Ecto neural progenitor cell (in vitro differentiated cells): ENCODE measurements around the gene CTSA.
A peak's percentile ranks its signal among the peaks of the same experiment; 100 is the strongest.
"Not testable (repeated sequence)": the region's sequence is repeated elsewhere in the genome, so short reads cannot be mapped to it uniquely, and the experiment has no call there.

Source experiments
- DNase-seq: peaks from one replicate; pipeline ENCODE4 v3.0.0-alpha.2; 2018; ENCODE audit warnings: low spot score

The CTSA gene

DNA sequence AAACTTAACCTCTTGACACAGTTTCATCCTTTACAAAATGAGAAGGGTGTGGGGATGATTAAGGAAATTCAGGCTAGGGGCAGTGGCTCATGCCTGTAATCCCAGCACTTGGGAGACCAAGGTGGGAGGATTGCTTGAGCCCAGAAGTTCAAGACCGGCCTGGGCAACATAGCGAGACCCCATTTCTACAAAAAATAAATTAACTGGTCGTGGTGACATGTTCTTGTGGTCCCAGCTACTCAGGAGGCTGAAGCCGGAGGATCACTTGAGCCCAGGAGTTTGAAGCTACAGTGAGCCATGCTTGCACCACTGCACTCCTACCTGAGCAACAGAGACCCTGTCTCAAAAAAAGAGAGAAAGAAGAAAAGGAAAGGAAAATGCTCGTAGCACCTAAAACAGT lies 24.7 kb upstream of the CTSA start:
- DNase-seq, result no peak

DNA sequence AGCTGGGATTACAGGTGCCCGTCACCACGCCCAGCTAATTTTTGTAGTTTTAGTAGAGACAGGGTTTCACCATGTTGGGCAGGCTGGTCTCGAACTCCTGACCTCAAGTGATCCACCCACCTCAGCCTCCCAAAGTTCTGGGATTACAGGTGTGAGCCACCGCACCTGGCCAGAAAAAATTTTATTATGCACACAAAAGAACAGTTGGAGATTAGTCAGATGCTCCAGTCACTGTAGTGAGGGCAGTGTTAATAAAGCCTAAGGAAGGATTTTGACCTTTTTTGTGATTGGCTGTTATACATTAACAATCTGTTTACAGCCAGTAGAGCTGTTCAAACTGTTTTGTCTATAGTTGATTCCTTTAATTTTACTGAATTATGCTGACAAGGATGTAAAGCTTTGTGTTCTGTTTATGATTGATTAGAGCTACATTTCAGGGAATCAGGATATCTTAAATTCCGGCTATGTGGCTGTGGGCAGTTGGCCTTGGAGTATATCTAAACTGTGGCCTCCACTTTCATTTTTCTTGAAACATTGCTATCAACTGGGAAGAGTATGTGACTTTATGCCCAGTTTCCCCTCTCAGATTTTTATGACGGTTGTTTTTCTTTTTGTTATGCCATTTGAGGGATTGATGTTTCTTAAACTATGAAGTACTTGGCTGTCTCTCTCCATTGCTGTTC lies 23.9 kb upstream of the CTSA start:
- DNase-seq, result no peak

DNA sequence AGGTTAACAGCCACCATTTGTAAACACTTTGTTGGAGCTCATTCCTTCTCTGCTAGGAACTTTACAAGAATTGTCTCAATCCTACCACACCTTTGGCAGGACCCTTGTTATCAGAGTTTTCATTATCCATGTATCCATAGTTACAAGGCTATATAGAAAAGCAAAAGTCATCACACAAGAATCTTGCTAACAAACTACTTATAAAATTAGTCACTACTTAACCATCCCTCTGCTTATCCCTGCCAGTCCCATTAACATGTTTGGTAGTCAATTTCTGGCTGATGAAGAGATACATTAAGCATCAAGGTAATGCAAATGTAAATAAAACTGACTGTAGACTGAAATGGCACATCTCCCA lies 23.3 kb upstream of the CTSA start:
- DNase-seq, result no peak

DNA sequence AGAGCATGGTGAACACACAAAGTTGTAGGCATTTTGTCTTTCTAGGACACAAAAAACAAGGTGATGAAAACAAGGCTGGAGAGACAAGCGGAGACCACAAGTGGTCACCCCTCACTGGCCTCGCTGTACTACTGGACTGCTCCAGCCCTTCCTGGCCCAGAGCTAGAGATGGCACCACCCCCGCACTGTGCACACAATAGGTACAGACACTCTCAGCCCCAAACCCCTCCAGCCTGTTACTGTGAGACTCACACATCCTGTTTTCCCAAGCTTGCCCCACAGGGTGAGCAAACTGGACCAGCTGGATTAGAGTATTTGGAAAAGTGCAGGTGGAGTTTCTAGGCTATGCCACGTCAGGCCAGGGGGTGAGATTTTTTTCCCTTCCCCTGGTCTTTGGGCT lies 18.5 kb upstream of the CTSA start:
- DNase-seq, result no peak

DNA sequence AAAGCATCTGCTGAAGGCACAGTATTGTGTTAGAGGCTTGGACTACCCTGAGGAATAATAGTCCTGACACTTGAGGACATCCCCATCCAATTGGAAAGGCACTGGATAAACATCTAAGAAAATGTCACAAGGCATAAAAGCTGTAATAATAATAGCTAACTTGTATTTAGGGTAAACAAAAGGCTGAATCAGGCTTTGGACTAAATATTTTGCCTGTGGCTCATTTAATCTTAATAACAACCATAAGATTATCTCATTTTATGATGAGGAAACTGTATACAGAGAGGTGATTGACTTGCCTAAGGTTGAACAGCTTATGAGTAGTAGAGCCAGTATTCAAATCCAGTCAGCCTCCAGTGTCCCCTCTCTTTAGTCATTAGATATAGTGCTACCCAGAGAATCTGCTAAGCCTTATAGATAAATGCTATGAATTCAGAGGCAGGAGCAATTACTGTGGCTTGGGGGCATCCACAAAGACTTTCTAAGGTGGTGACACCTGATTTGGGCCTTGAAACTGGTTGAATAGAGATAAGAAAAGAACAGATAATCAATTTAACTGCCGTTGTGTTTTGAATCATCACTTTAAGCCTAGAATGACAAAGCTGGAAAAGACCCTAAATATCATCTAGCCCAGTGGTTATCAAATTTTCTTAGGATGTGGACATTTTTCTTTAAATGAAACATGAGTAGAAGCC lies 17.6 kb upstream of the CTSA start:
- DNase-seq, result no peak

DNA sequence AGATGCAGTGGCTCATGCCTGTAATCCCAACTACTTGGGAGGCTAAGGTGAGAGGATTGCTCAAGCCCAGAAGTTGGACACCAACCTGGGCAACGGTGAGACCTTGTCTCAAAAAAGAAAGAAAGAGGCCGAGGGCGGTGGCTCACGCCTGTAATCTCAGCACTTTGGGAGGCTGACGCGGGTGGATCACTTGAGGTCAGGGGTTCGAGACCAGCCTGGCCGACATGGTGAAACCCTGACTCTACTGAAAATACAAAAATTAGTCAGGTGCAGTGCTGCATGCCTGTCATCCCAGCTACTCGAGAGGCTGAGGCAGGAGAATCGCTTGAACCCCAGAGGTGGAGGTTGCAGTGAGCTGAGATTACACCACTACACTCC lies 17.0 kb upstream of the CTSA start:
- DNase-seq, result not testable (repeated sequence)

DNA sequence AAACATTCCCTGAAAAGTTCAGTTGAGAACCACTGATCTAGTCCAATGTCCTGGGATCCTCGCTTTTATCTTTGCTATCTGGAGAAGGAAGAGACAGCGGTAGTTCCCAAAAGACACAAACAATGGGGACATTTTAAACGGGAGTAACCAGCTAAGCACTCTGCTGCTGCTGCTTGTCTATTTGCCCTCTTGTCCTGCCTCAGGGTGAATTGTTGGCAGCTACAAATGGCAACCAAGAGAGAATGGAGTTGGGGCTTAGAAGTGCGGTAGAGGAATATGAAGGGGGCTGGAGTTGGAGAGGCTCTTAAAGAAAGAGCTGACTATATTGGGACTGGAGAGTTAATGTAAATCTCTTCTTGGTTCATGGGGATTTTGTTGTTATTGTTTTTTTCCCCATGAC lies 16.6 kb upstream of the CTSA start:
- DNase-seq, result no peak

DNA sequence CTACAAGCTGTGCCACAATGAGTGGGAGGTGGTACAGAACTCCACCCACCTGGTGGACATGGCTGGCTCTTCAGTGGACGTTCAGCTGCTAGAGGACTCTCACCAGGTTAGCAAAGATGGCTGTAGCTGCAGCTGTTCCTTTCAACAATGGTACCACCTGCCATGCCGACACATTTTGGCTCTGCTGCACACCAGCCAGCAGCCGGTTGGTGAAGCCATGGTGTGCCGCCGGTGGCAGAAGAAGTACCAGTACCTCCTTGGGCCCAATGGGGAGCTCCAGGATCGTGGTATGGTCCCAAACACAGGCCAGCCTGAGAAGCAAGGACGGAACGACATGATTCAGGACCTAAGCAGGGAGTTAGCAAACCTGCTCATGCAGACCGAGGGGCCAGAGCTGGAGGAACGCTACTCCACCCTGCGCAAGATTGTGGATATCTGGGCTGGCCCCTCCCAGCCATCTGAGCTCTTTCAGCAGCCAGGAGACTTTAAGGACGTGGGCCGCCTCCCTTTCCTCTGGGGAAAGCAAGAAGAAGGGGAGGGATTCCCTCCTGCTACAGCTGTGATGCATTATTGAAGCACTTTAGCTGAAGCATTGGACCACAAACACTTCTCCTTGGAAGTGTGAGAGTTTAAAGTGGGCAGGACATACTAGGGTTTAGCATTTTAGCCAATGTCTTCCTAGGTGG lies 12.9 kb upstream of the CTSA start:
- DNase-seq, result no peak

DNA sequence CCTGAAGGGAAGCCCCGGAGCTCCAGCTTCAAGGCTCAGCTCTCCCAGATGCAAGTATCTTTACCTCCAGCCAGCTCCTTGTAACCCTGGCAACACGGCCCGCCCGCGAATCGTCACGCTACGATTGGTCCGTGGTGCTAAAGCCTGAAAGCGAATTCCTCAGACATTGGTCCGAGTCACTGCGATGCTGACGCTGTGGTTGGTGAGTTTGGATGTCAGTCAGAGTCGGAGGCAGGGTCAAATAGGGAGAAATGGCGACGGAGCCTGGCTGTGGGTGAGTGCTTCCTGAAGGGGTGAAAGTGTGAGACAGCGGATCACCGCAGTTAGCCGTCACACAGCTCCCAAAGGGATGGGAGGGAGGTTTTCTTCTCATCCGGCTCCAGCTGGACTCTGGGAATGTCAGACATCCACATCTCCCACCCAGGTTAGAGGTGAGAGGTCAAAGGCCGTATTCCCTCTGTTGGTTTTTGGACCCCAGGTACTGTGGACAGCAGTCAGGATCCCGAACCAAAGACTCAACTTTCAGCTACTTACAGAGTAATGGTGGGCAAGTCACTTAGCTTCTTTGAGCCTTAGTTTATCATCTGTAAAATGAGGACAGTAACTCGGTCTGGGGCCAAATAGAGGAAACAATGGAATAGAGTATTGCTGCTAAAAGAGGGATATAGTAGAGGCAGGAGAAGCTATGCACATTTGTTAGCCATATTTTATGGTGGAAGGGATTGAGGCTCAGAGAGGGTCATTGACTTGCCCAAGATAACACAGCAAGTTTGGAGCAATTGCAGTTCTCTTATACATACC lies 9.9 kb upstream of the CTSA start, which contains the start of gene ZSWIM1:
Gene ZSWIM1, plus strand, starts transcription at position 240 of the 801 bp plus-strand sequence. CDS start 1,366 bp downstream, outside the sequence.
- DNase-seq, result peak; percentile 99

DNA sequence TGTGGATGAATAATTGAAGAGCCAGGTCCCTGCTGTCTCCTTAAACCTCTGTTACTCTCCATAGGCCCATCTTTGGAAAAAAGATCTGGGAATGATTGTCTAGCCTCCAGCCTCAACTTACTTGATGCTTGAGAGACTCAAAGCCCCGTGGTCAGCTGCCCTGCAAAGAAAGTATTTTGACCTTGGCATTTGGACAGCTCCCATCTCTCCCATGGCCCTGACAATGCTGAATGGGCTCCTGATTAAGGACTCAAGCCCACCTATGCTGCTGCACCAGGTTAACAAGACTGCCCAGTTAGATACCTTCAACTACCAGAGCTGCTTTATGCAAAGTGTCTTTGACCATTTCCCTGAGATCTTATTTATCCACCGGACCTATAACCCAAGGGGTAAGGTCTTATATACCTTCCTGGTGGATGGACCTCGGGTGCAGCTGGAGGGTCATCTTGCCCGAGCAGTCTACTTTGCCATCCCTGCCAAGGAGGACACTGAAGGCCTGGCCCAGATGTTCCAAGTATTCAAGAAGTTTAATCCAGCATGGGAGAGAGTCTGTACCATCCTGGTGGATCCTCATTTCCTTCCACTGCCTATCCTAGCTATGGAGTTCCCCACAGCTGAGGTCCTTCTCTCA lies 8.6 kb upstream of the CTSA start:
- DNase-seq, result no peak

DNA sequence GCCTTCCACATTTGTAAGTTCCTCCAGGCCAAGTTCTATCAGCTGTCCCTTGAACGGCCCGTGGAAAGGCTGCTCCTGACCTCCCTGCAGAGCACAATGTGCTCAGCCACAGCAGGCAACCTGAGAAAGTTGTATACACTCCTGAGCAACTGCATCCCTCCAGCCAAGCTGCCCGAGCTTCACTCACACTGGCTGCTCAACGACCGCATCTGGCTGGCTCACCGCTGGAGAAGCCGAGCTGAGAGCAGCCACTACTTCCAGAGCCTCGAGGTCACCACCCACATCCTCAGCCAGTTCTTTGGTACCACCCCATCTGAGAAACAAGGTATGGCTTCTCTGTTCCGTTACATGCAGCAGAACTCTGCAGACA lies 8.1 kb upstream of the CTSA start:
- DNase-seq, result no peak

DNA sequence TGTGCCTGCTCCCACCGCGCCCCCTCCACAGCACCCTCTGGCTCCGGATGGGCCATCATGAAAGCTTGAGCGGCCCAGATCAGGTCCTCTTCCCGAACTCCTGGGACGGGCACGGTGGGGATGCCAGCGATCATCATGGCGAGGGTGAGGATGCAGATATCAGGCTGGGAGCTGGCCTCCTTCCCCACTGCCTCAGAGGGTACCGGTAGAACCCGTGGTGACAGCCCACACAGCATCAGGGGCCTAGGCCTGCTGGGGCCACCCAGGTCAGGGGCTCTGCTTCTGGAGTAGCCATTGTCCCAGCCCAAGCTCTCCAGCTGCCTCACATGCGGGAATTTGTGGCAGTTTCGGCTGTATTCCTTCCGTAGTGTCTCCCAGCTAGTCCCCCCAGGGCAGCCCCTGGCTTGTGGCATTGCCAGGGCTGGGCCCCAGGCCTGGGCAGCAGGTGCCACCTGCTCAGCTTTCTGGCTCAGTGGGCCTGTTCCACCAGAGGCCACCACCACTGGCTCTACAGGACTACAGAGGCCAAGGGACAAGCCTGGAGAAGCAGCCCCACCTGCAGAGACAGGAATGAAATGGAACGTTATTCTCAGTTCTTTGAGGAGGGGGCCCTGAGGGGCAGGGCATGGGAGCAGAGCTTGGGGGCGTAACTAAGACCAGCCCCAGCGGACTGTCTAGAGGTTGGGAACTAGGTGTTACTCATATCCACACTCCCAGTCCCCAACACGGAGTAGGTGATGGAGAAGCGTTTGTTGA lies 4.4 kb upstream of the CTSA start:
- DNase-seq, result no peak

DNA sequence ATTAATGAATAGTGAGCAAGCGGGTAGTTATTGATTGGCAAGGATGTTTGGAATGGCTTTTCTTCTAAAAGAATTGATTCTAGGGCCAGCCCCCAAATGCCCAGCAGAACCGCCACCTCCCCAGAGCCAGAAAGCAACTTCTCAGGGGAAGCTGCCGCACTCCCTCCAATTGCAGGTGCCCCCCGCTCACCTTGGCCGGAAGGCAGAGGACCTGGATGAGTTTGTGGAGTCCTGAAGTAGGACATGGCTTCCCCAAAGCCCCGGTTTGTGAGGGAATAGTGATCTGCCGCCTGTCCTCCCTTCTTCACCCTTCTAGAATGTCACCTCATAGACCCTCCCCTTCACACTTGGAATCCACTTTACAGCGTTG lies 3.8 kb upstream of the CTSA start, which contains the start of gene SPATA25:
Gene SPATA25, minus strand, starts transcription at position 277 of the 370 bp plus-strand sequence. Its CDS starts 32 bp downstream, at position 245.
- no peak for DNase-seq

DNA sequence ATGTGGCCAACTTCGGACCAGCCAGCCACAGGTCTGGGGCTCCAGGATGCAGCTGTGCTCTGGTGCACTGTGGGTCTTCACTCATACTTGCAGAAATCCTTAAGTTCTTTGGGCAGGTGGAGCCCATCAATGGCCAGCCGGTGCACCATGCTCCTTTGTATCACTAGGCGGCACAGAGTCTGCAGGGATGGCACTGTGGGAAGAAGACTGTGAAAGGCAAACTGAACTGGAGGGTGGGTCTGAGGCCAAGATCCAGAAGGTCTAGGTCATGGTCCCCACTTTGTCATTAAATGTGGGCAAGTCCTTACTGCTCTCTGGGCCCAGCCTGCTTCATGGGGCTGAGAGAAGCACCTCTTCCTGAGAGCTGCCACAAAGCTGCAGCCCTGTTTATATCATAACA lies 2.5 kb upstream of the CTSA start:
- DNase-seq, result no peak

DNA sequence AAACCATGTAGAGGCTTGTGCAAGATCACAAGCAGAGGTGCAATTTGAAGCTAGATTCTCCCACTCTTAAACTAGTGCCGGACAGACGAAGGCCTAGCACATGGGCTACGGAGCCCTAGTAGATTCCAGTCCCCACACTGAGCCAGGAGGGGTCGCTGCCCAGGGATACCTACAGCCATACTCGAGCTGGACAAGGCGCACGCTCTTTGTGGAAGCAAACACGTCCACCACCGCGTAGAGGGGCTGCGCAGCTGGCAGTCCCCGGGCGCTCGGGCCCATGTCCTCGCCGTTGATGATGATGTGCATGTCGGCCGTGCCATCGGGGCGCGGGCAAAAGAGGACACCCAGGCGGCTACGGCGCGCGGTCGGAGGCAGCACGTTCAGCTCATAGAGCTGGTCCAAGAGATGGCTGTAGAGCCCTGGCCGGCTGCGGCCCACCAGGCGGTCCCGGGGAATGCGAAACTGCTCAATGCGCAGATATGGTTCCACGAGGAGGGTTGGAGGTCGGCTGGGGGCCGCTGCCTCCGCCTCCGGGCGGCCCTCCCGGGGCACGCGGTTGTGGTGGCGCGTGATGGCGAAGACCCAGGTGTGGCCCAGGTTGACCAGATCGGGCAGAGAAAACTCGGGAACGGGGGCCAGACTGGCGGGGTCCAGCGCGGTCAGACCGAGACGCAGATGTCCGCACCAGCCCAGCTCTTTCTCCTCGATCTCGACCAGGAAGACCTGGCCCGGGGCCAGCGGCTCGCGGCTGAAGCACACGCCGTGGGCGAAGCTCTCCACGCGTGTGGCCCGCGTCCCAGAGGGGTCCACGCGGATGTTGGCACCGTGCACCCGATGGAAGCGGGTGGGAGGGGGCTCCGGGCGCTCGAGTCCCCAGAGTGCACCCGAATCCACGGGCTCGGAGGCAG lies 804 bp upstream of the CTSA start:
- peak; percentile 91 for DNase-seq

DNA sequence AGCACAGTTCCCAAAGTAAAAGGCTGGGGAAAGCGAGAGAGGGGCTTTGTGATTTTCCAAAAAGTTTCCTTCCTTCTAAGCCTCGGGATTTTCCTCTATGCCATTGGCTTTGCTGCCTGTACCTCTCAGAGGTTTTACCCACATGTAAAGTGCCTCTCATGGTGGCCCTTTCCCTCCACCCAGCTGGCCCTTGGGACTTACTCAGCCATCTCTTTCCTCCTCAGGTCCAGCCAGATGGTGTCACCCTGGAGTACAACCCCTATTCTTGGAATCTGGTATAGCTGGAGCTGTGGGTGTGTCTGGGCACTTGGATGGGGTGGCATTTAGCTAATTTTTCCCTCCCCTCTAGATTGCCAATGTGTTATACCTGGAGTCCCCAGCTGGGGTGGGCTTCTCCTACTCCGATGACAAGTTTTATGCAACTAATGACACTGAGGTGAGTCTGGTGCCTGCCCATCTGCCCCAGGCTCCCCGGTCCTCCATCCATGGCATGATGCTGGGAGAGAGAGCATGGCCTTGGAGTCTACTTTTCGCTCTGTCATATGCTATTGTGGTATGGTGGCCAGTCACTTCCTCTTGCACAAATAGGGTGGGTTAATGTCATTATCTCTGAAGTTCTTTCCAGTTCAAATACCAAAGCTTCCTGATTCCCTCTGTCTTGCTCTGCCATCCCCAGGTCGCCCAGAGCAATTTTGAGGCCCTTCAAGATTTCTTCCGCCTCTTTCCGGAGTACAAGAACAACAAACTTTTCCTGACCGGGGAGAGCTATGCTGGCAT lies 1.1 kb downstream of the CTSA start:
- DNase-seq, result no peak

DNA sequence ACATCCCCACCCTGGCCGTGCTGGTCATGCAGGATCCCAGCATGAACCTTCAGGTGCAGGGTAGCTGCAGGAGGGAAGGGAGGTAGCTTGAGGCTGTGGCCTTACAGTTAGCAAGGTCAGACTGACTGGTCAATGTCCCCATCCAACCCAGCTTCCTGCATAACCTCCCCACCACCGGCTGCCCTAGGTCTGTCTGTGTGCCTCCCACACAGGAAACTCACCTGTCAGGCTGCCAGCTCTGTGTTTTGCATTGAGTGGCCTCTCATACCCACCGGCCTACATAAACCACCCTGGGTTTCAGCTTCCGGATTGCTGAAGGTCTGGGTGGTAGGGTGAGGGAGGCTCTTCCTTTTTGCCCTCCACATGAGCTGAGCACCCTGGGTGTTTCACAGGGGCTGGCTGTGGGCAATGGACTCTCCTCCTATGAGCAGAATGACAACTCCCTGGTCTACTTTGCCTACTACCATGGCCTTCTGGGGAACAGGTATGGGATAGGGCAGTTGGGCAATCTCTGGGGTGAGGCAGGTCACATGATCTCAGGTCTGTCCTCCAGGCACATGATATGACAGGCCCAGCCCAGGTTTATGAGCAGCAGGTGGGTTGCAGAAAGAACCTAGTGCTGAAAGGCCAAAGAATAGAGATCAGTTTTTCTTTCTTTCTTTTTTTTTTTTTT lies 1.8 kb downstream of the CTSA start:
- no peak for DNase-seq

DNA sequence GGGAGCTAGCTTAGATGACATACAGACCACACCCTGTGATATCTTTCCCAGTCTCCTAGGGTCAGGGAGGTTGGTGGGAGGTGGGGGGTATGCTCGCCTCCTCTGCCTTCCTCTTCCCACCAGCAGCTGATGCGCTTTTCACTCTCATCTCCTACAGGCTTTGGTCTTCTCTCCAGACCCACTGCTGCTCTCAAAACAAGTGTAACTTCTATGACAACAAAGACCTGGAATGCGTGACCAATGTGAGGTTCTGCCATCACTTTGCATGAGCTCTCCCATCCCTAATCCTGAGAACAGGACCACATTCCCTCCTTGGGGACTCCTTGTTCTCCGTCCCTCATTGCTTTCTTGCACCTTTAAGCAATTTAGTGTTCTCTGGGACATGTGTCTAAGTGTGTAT lies 2.7 kb downstream of the CTSA start:
- no peak for DNase-seq

DNA sequence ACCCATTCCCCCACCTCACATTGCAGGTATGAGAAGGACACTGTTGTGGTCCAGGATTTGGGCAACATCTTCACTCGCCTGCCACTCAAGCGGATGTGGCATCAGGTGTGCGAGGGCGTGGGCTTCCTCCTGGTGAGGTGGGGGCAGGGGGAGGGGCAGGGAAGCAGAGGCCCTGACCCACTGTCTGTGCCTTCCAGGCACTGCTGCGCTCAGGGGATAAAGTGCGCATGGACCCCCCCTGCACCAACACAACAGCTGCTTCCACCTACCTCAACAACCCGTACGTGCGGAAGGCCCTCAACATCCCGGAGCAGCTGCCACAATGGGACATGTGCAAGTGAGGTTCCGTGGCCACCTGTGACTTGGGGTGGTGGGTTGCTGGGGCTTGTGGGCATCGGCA lies 3.7 kb downstream of the CTSA start:
- no peak for DNase-seq
